ENCODE results near the gene EFCAB9.
"Not testable (repeated sequence)": the region's sequence is repeated elsewhere in the genome, so short reads cannot be mapped to it uniquely, and the experiment has no call there.

The EFCAB9 gene

GRCh38 chr5:172187118-172188032, 6.6 kb upstream of the EFCAB9 start:
- in situ Hi-C loops (cut with HindIII; ENCODE audit: low sequenced_read_pairs): no loop called here

GRCh38 chr5:172188033-172188892, 5.7 kb upstream of the EFCAB9 start, which contains the start of gene STK10:
Gene STK10, minus strand, starts transcription at chr5:172188224. Its CDS starts 182 bp downstream, at chr5:172188042.
- in situ Hi-C loops (cut with HindIII; ENCODE audit: low sequenced_read_pairs): no loop called here

GRCh38 chr5:172188893-172189692, 4.9 kb upstream of the EFCAB9 start:
- in situ Hi-C loops (cut with HindIII; ENCODE audit: low sequenced_read_pairs): no loop called here

GRCh38 chr5:172189693-172190296, 4.2 kb upstream of the EFCAB9 start:
- in situ Hi-C loops (cut with HindIII; ENCODE audit: low sequenced_read_pairs): no loop called here

- in situ Hi-C loops (cut with HindIII; ENCODE audit: low sequenced_read_pairs): no loop called here
Observed at GRCh38 chr5:172194985-172195774, 1.2 kb downstream of the EFCAB9 start.

- in situ Hi-C loops (cut with HindIII; ENCODE audit: low sequenced_read_pairs): not testable (repeated sequence)
Observed at GRCh38 chr5:172197775-172198174, 3.8 kb downstream of the EFCAB9 start.

- in situ Hi-C loops (cut with HindIII; ENCODE audit: low sequenced_read_pairs): no loop called here
Observed at GRCh38 chr5:172199446-172199845, 5.5 kb downstream of the EFCAB9 start.

GRCh38 chr5:172200476-172200875, 6.5 kb downstream of the EFCAB9 start:
- in situ Hi-C loops (cut with HindIII; ENCODE audit: low sequenced_read_pairs): no loop called here

GRCh38 chr5:172205984-172206383, 12.0 kb downstream of the EFCAB9 start:
- in situ Hi-C loops (cut with HindIII; ENCODE audit: low sequenced_read_pairs): not testable (repeated sequence)

- in situ Hi-C loops (cut with HindIII; ENCODE audit: low sequenced_read_pairs): no loop called here
Observed at GRCh38 chr5:172207511-172207910, 13.5 kb downstream of the EFCAB9 start.

GRCh38 chr5:172209714-172210113, 15.7 kb downstream of the EFCAB9 start:
- in situ Hi-C loops (cut with HindIII; ENCODE audit: low sequenced_read_pairs): no loop called here

- in situ Hi-C loops (cut with HindIII; ENCODE audit: low sequenced_read_pairs): no loop called here
Observed at GRCh38 chr5:172211676-172212075, 17.7 kb downstream of the EFCAB9 start.

GRCh38 chr5:172213126-172213525, 19.2 kb downstream of the EFCAB9 start:
- in situ Hi-C loops (cut with HindIII; ENCODE audit: low sequenced_read_pairs): no loop called here

- in situ Hi-C loops (cut with HindIII; ENCODE audit: low sequenced_read_pairs): no loop called here
Observed at GRCh38 chr5:172216345-172216744, 22.4 kb downstream of the EFCAB9 start.

- in situ Hi-C loops (cut with HindIII; ENCODE audit: low sequenced_read_pairs): no loop called here
Observed at GRCh38 chr5:172219296-172219695, 25.3 kb downstream of the EFCAB9 start.

GRCh38 chr5:172223901-172224873, 30.2 kb downstream of the EFCAB9 start:
- in situ Hi-C loops (cut with HindIII; ENCODE audit: low sequenced_read_pairs): no loop called here

GRCh38 chr5:172224996-172225395, 31.0 kb downstream of the EFCAB9 start:
- in situ Hi-C loops (cut with HindIII; ENCODE audit: low sequenced_read_pairs): loop anchor here (5.0 kb wide), 1 partner anchor 48 kb away; no protein-coding TSS in a partner anchor

GRCh38 chr5:172229904-172230303, 35.9 kb downstream of the EFCAB9 start:
- in situ Hi-C loops (cut with HindIII; ENCODE audit: low sequenced_read_pairs): loop anchor here (5.0 kb wide), 2 partner anchors 42 to 53 kb away; no protein-coding TSS in a partner anchor
